Aorta (tissue), 5 donors: ENCODE measurements around the gene PTPRK. TPM values are rescaled to one million over a fixed set of nuclear protein-coding genes. Genes with fewer than 3 reads are reported as not detected.

Experiments
- ATAC-seq: fragments of 200-7000 bp; cut with Tn5 transposase; one replicate; pipeline ENCODE4 v1.9.1; 2022; ENCODE audit warnings: moderate library complexity; ENCODE audit not compliant: low FRiP score
- DNase-seq, 2 donors: peaks; one replicate each; pipeline ENCODE4 v3.0.0-alpha.2; 2020
- H3K27ac ChIP-seq, 2 donors: one replicate each; pipeline ENCODE4 v1.5.1; 2013; ENCODE audit warnings: low read length in 2 of 2, mild to moderate bottlenecking in 2 of 2, moderate library complexity in 2 of 2, control low read depth in 1 of 2, inconsistent platforms in 1 of 2, low read depth in 1 of 2
- H3K27me3 ChIP-seq, 2 donors: one replicate each; pipeline ENCODE4 v1.6.1; 2013; ENCODE audit warnings: control low read depth in 1 of 2, low read length in 1 of 2, mild to moderate bottlenecking in 1 of 2, moderate library complexity in 1 of 2; ENCODE audit not compliant: insufficient read depth in 2 of 2, control insufficient read depth in 1 of 2
- H3K36me3 ChIP-seq, 2 donors: one replicate each; pipeline ENCODE4 v1.6.1; 2013; ENCODE audit warnings: control low read depth in 1 of 2, low read length in 1 of 2, mild to moderate bottlenecking in 1 of 2; ENCODE audit not compliant: insufficient read depth in 2 of 2, control insufficient read depth in 1 of 2
- H3K4me1 ChIP-seq, 2 donors: one replicate each; pipeline ENCODE4 v1.6.1; 2013; ENCODE audit warnings: low read length in 2 of 2, control low read depth in 1 of 2, mild to moderate bottlenecking in 1 of 2, moderate library complexity in 1 of 2; ENCODE audit not compliant: insufficient read depth in 2 of 2, control insufficient read depth in 1 of 2
- H3K4me3 ChIP-seq, 2 donors: one replicate each; pipeline ENCODE4 v1.5.1; 2013; ENCODE audit warnings: low read length in 2 of 2, control low read depth in 1 of 2, mild to moderate bottlenecking in 1 of 2
- H3K9me3 ChIP-seq: one replicate; pipeline ENCODE4 v1.6.1; 2013; ENCODE audit warnings: mild to moderate bottlenecking, low read length; ENCODE audit not compliant: control insufficient read depth
- WGBS, 2 donors: extraction: QIAGEN DNeasy Blood & Tissue Kit; methylation state at CpG; one replicate each; pipeline ENCODE4 v1.1.7; 2013; 5-methylcytosine and 5-hydroxymethylcytosine counted together
- intact Hi-C, 2 donors: fragments of 100-400 bp; cut with DNase I; formaldehyde crosslinking; loops; one replicate each; pipeline versions ENCODE4 v1.14.2 to v1.15.0; 2022
- polyA plus RNA-seq, 2 donors: library from polyadenylated mRNA; stranded (reverse); fragments of 200-250 nt; gene quantifications; one replicate each; pipeline ENCODE4 v1.2.3, GENCODE V29; 2013
- total RNA-seq, 2 donors: library from RNA; stranded (reverse); fragmentation: NEBNext Ultra II Directional; extraction: Animal tissue kit (Norgen Biotek cat#: 25700); gene quantifications; one replicate each; pipeline ENCODE4 v1.2.1, GENCODE V29; 2021
- donor health status: healthy with polysubstance abuse.
- donor health status: Bipolar disorder and iron deficiency.
- donor health status: DM: no; HTN: no; CAD: no.
- donor health status: DM: no; HTN: no; CAD: no.
- donor health status: DM: yes; HTN: yes; CAD: no.

PTPRK gene
- total and polyA plus RNA-seq, 4 donors: 3.9 to 50.6 (median 24.9) TPM

DNA sequence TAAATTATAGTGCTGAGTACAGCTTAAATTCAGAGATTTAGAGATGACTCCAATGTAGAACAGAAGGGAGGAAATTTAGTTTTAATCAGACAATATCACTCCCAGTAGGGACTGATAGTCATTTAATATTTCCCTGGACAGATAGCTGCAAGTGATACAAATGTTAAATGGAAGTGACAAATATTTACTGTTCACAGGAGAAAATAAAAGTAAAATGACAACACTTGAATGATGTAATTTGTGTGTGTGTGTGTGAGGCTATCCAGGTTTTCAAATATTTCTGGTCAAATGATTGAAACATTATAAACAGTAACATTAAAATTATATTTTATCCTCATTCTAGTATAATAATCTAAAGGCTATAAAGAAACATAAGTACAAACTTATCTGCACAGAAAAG, 399.2 kb downstream of the PTPRK start:
- H3K27me3 ChIP-seq: no peaks in the 10 kb centered on the region
- H3K4me3 ChIP-seq: no peak overlapping the region
- no peak overlapping the region for H3K27ac ChIP-seq
- no peaks in the 10 kb centered on the region for H3K9me3 ChIP-seq
- H3K36me3 ChIP-seq: no peaks in the 10 kb centered on the region
- DNase-seq (no peak), ATAC-seq (no peak)
- H3K4me1 ChIP-seq: no peaks in the 10 kb centered on the region
- intact Hi-C loops: no loop called here

DNA sequence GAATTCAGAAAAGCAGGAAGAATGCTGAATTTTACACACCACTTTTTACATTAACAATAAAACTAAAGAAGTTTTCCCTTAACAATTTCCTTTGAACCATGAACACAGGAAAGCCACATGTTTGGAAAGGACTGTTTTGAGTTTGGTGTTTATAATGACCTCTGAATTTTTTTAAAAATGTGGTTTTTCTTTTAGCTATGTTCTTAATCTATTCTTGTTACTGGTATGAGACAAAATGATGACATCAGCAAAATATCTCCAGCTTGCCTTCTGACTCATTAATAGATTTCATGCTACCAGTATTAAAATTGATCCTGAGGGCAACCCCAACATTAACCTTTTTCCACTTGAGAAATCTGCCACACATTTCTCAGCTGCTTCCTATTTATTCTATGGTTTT, 402.0 kb downstream of the PTPRK start:
- no peak overlapping the region for H3K27ac ChIP-seq
- no peak for DNase-seq
- H3K36me3 ChIP-seq: no peaks in the 10 kb centered on the region
- no peak overlapping the region for H3K4me3 ChIP-seq
- no peak for ATAC-seq
- intact Hi-C loops: no loop called here
- no peaks in the 10 kb centered on the region for H3K27me3 ChIP-seq
- peaks cover 0 to 2% of the 10 kb centered on the region in 2 donors for H3K4me1 ChIP-seq
- no peaks in the 10 kb centered on the region for H3K9me3 ChIP-seq

- ATAC-seq: no peak
Observed at GRCh38 chr6:128117916-128118315, 402.5 kb downstream of the PTPRK start.

GRCh38 chr6:128114164-128114563, 406.2 kb downstream of the PTPRK start:
- intact Hi-C loops: no loop called here
- WGBS, 2 donors: 95 to 98% methylated on average over 5 of the region's 5 CpGs

More at GRCh38 chr6:128117916-128118315, 402.5 kb downstream of the PTPRK start:
- no peak for DNase-seq
- WGBS, 2 donors: 96 to 97% methylated on average over 3 of the region's 3 CpGs
- no peak overlapping the region for H3K27ac ChIP-seq
- H3K4me1 ChIP-seq: peaks cover 0 to 2% of the 10 kb centered on the region in 2 donors
- no peaks in the 10 kb centered on the region for H3K9me3 ChIP-seq
- H3K4me3 ChIP-seq: no peak overlapping the region
- intact Hi-C loops: no loop called here
- H3K27me3 ChIP-seq: no peaks in the 10 kb centered on the region
- H3K36me3 ChIP-seq: no peaks in the 10 kb centered on the region

DNA sequence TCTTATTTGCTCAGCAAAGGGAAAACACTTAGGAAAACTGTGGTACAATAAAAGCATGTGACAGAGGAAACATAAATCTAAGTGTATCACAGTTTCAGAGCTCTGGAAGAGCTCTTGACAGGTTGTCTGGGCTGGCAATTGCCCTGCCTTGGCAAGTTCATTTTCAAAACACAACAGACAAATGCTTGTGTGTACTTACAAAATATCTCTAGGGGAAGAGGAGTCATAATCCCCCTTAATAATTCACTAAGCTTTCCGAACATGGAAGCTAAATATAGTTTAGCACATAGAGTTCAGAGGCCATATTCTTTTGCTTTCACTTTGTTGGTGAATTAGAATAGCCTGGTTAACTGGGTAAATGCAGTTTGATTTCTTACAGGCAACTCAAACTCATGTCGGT, 407.9 kb downstream of the PTPRK start:
- Histone ChIP-seq H3K9me3 (no peaks in the 10 kb centered on the region), H3K27ac (no peak overlapping the region), H3K4me3 (peak overlapping the region; percentile 47 to 72), H3K36me3 (no peaks in the 10 kb centered on the region), H3K27me3 (no peaks in the 10 kb centered on the region), H3K4me1 (peaks cover 0 to 2% of the 10 kb centered on the region in 2 donors)
- intact Hi-C loops: no loop called here
- 5 to 9% methylated on average over 2 of the region's 2 CpGs for WGBS, 2 donors
- no peak for DNase-seq
- ATAC-seq: no peak

More at GRCh38 chr6:128114164-128114563, 406.2 kb downstream of the PTPRK start:
- no peak for ATAC-seq
- Histone ChIP-seq H3K36me3 (no peaks in the 10 kb centered on the region), H3K27me3 (no peaks in the 10 kb centered on the region), H3K4me1 (peaks cover 0 to 2% of the 10 kb centered on the region in 2 donors), H3K27ac (no peak overlapping the region), H3K9me3 (no peaks in the 10 kb centered on the region), H3K4me3 (no peak overlapping the region)
- no peak for DNase-seq

DNA sequence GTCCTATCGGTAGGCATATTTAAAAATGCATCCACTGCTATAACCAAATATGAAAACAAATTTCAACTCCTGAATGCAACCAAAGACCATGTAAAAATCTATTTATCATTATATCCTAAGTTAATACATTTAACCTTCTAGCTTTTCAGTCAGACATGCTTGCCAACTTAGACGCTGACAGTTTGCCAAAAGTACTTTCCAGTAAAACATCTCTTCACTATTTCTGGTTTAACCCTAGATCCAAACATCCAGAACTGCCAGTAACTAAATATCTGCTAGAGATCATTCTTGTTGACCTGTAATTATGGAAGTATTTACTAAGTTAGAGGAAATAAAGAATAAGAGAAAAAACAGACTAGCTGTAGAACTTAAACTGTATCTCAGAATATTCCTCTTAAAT, 409.3 kb downstream of the PTPRK start:
- Histone ChIP-seq H3K36me3 (no peaks in the 10 kb centered on the region), H3K27ac (no peak overlapping the region), H3K9me3 (no peaks in the 10 kb centered on the region), H3K4me1 (peaks cover 0 to 2% of the 10 kb centered on the region in 2 donors), H3K4me3 (no peak overlapping the region), H3K27me3 (no peaks in the 10 kb centered on the region)
- DNase-seq: no peak
- no peak for ATAC-seq
- WGBS, 2 donors: 34 to 43% methylated on average over 2 of the region's 2 CpGs
- intact Hi-C loops: no loop called here

DNA sequence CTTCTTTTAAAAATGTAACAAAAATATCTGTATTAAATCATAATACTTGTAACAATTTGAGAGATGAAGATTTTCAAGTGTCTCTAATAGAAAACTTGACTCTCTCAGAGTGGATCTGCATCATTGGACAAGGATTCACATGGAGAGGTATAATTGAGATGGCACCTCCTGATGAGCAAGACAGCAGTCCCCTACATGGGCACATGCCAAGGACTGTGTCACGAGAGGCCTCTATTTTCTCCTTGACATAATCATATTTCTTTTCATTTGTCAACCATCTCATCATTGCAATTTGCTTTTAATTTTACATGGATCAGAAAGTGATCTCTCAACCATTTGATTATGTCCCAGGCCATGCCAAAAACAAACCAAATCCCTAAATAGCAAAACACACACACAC, 412.7 kb downstream of the PTPRK start:
- Histone ChIP-seq H3K4me3 (no peak overlapping the region), H3K4me1 (no peaks in the 10 kb centered on the region), H3K9me3 (no peaks in the 10 kb centered on the region), H3K27me3 (no peaks in the 10 kb centered on the region), H3K27ac (no peak overlapping the region), H3K36me3 (no peaks in the 10 kb centered on the region)
- ATAC-seq (no peak), DNase-seq (no peak)
- WGBS, 2 donors: 93 to 99% methylated on average over 1 of the region's 1 CpG
- intact Hi-C loops: no loop called here

DNA sequence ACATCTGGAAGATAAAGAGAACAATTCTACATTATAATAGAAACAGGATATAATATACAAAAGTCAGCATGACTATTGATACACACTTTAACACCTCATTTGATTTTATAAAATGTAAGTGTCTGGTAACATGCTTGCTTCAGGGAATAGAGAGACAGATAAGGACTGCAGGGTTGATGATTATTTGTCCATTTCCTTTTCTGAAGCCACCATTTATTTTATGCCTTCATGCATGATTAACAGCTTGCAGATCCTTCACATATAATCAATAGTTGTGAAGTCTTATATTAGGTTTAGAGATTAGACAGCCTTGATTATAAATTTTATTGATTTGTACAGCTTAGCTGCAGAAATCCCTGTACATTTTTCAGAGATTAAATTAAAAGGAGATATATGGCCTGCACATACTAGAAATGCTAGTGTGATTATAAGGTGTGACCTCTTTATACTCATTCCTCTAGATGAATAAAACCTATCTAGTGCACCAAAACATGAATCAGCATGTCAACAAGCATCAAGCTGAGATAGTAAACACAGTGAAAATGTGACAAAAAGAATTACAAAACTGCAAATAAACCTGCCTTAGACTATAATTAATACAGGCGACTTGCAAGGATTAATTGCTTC, 420.7 kb downstream of the PTPRK start:
- Histone ChIP-seq H3K36me3 (no peaks in the 10 kb centered on the region), H3K4me3 (no peak overlapping the region), H3K27me3 (no peaks in the 10 kb centered on the region), H3K4me1 (no peaks in the 10 kb centered on the region), H3K9me3 (no peaks in the 10 kb centered on the region), H3K27ac (no peak overlapping the region)
- DNase-seq (no peak), ATAC-seq (no peak)
- WGBS, 2 donors: 93 to 98% methylated on average over 1 of the region's 1 CpG
- intact Hi-C loops: no loop called here

GRCh38 chr6:128098000-128098581, 422.3 kb downstream of the PTPRK start:
- Histone ChIP-seq H3K4me3 (no peak overlapping the region), H3K4me1 (no peaks in the 10 kb centered on the region), H3K9me3 (no peaks in the 10 kb centered on the region), H3K27ac (no peak overlapping the region), H3K27me3 (no peaks in the 10 kb centered on the region), H3K36me3 (no peaks in the 10 kb centered on the region)
- intact Hi-C loops: no loop called here
- WGBS, 2 donors: 14 to 24% methylated on average over 2 of the region's 2 CpGs
- DNase-seq: no peak
- no peak for ATAC-seq
